Iris pigment epithelial cell (primary cell): ENCODE measurements around the gene MNAT1.

ENCODE experiments used
- DNase-seq: peaks from one replicate; pipeline ENCODE4 v3.0.0-alpha.2; 2011; ENCODE audit warnings: low read depth

Gene MNAT1

DNA sequence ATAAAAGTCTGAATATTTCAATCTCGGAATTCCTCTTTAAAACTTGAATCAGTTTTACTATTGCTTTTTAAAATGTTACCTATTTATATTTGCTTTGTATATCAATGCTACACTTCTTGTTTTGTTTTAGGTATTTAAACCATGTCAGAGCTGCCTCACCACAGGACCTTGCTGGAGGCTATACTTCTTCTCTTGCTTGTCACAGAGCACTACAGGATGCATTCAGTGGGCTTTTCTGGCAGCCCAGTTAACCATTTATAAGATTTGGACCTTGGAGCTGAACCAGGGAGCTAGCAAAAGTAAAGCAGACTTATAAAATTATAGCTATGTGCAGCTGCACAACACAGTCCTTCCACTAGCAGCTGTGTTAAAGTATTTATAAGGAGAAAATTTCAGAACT is 233.5 kb downstream of the MNAT1 start:
- no peak for DNase-seq

- DNase-seq = no peak
These were observed 234.1 kb downstream of the MNAT1 start for GRCh38 chr14:60968671-60969070.

DNA sequence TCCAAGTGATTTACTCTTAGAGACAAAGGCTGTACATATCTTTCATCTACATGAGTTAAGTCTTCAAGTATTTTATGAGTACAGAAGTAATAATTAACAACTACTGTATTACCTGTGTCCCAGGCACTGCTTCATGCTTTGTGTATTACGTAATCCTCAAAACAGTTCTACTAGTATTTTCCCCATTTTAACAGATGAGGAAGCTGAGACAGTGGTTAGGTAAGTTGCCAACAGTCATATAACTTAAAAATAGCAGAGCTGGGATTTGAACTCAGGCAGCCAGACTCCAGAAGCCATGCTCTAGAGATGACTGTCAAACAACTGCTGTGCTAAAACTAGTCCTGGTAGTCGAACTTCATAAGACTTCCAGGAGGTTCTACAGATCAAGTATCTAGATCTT is 235.6 kb downstream of the MNAT1 start:
- no peak for DNase-seq

DNA sequence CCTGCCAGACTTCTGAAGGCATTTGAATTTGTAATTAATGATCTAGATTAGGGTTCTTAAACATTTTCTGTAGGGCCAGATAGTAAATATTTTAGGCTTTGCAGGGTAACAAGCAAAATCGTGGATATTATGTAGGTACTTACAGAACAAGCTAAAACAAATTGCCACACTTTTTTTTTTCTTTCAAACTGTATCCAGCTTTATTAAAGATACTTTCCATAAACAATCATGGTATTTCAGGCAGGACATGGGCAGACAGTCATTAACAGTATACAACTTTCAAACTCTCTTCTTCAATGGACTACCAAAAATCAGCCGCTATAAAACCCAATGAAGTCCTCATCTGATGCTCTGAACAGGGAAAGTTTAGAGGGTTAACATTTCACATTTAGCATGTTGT is 236.7 kb downstream of the MNAT1 start:
- no peak for DNase-seq

DNA sequence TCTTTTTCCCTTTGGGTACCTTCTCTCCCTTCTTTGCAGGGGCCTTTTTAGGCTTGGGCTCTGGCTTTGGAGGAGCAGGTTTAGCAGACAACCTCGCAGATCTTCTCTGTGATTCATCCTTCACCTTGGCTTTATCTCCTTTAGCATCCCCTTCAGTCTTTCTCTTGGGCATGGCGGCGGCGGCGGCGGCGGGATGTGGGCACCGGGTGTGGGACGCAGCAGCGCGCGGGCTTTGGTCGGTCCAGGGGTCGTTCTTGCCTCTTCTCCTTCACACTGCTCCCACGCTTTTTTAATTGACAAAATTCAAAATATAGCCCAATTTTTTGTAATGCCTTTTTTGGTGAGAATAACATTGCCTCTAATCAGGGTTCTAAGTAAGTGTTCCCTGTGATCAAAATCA is 237.7 kb downstream of the MNAT1 start:
- no peak for DNase-seq

GRCh38 chr14:60973070-60973469 is 238.5 kb downstream of the MNAT1 start:
- DNase-seq = no peak

- no peak for DNase-seq
These were observed 239.6 kb downstream of the MNAT1 start for GRCh38 chr14:60974090-60974651.

DNA sequence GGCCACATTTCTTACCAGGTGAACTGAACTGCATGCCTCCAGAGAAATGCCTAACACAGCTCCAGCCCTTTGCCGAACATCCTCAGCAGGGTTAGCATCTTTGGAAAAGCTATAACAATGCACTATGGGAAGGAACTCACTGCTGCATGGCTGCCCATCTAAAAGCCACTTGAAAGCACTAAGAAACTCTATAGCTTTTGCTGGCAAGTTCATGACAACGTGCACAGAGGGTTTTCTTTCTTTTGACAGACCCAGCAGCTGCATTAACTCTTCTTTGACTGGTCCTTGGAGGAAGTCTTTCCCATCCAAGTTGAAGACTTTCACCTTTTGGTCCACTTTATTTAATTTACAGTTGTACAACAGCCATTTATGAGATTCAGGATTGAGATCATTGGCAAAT is 241.0 kb downstream of the MNAT1 start:
- no peak for DNase-seq

DNA sequence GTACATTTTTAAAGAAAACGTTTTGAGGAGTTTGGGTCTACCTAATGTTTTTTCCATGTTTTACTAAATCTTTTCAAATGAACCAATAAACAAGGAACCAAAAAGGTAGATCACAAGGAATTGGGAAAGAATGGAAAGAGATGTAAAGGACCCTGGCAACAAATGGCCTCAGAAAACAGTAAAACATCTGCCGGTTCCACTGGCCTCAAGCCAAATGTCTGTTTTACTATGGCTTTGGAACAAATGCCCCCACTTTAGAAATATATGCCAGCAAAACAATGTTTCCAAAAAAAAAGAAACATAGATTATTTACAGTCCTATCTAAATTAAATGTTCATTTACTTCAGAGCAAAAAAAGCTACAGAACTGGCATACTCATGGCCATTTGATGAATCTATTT is 243.3 kb downstream of the MNAT1 start:
- no peak for DNase-seq

DNA sequence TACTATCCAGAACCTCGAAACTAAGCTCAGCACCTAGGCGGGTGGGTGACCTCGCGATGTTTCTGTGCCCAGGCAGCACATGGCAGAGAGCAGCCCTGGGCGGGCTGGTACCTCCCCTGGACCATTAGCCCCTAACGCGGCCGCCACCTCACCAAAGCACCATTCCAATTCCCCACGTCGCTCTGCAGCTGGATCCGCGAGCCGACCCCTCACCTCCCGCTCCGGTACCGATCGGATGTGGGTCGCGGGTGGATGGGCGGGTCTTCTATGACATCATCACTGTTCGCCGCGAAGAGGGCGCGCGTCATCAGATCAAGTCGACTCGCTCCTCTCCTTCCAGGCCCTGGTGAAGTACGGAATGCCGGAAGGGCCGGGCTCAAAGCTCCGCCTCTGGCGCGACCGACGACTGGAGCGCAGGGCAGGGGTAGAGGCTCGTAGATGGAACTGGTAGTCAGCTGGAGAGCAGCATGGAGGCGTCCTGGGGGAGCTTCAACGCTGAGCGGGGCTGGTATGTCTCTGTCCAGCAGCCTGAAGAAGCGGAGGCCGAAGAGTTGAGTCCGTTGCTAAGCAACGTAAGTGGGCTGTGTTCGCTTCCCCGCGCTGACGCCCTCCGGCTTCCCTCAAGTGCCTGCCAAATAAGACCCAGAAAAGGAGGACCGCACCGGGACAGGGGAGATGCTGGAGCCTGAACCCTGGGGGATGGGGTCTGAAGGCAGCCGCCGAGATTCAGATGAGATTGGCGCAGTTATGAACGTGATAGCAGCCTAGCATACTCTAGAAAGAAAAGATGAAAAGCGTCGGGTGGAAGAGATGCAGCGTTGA is 246.5 kb downstream of the MNAT1 start, which contains the start of the genes SLC38A6 and TRMT5:
SLC38A6 (plus strand) TSS at position 435 of the 822 bp plus-strand sequence; CDS start at position 468, 33 bp downstream.
TRMT5 (minus strand) TSS at position 269 of the 822 bp plus-strand sequence; CDS start at position 163, 106 bp downstream.
- peak; percentile 98 for DNase-seq

- DNase-seq = peak; percentile 85
These were observed 247.3 kb downstream of the MNAT1 start for GRCh38 chr14:60981633-60982455.

DNA sequence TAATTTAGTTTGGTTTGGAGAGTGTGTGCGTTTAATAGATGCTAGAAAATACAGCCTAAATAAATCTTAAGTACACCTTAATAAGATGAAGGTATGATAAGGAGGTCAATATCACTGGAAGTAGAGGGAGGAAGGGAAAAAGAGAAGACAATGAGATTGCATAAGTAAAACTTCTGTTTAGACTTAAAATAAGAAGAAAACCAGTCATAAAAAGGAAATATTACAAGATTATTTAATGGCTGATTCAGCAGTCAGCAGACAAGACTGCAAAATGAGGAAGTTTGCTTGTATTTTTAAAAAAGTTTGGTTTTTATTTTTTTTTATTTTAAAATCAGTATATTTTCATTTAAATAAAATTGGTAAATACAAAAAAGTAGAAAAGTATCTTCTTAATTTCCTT is 249.6 kb downstream of the MNAT1 start:
- no peak for DNase-seq

DNA sequence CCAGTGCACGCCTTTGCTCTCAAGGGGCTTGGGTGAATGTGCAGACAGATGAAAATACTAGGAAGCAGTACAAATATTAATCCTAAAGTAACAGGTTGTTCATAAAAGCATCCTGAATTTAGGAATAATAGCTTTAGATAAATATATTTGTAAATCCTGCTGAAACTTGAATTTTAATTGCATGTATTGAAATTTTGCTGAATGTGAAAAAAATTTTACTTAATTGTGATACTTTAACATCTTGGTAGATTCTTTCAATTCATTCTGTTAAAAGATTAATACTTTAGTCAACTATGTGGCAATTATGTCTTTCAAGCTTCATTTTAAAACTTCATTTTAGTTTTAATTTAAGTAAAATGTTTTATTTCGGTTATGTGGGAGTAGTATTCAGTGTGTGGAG is 251.9 kb downstream of the MNAT1 start:
- no peak for DNase-seq

DNA sequence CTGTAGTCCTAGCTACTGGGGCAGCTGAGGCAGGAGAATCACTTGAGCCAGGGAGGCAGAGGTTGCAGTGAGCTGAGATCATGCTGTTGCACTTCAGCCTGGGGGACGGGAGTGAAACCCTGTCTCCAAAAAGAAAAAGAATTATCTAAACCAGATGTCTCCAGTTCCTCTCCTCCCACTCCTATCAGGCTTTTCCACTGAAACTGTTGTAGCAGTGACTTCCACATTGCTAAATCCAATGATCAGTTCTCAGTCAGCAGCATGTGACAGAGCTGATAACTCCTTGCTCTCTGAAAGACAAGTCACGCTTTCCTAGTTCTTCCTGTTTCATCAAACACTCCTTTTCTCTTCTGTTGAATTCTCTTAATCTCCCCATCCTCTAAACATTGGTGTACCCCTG is 255.0 kb downstream of the MNAT1 start:
- DNase-seq = no peak

DNA sequence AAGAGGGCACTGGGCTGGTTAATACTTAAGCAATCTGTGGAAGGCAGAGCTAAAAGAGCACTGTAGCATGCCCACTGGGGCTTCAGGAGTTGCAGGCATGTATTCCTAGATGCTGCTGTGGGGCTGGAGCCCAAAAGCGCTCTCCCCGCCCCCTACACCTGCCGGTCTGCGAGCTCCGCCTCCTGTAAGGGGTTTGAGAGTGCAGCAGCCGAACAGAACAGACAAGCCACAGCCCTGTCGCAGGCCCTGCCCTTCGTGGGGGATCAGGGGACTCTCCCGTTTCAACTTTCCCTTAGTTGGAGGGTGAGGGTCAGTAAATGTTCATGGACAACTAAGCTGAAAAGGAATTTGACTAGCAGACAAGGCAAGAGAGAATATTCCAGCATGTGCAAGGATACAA is 264.1 kb downstream of the MNAT1 start:
- DNase-seq = no peak

DNA sequence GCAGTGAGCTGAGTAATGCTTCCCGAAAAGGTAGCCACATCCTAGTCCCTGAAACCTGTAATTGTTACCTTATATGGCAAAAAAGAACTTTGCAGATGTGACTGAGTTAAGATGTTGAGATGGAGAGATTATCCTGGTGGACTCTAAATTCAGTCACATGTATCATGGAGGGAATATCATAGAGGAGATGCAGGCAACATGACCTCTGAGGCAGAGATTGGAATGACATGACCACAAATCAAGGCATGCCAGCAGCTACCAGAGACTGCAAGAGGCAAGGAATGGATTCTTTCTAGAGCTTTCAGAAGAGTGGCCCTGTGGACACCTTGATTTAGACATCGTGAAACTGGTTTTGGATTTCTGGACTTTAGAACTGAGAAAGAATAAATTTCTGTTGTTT is 265.0 kb downstream of the MNAT1 start:
- no peak for DNase-seq

DNA sequence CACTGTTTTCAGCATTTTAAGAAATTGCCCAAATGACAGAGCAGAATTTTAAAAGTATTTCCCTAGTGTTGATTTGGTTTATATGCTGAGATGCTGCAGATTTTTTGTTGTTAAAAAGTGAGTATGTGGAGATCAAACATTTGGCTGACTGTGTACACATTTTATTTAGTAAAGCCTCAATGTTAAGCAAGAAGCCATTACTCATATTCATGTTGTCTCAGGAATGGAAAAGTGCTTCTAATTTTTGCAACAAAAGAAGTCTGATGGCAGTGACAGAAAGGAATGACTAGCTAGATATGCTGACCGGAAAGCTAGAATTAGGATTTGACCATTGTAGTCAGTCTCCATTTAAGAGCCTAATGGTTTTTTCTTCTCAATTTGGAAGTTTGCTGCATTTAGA is 269.0 kb downstream of the MNAT1 start:
- DNase-seq = peak; percentile 81

- DNase-seq = no peak
These were observed 285.0 kb downstream of the MNAT1 start for GRCh38 chr14:61019537-61019936.
